ENCODE data around the gene OR2D2.

- TF ChIP-seq POLR2A (IDR thresholded peaks at IDR 0.05; ENCODE audit: low read length) (no peak), JUNB (IDR thresholded peaks at IDR 0.05) (no peak)
- TF ChIP-seq, protein P1, sequence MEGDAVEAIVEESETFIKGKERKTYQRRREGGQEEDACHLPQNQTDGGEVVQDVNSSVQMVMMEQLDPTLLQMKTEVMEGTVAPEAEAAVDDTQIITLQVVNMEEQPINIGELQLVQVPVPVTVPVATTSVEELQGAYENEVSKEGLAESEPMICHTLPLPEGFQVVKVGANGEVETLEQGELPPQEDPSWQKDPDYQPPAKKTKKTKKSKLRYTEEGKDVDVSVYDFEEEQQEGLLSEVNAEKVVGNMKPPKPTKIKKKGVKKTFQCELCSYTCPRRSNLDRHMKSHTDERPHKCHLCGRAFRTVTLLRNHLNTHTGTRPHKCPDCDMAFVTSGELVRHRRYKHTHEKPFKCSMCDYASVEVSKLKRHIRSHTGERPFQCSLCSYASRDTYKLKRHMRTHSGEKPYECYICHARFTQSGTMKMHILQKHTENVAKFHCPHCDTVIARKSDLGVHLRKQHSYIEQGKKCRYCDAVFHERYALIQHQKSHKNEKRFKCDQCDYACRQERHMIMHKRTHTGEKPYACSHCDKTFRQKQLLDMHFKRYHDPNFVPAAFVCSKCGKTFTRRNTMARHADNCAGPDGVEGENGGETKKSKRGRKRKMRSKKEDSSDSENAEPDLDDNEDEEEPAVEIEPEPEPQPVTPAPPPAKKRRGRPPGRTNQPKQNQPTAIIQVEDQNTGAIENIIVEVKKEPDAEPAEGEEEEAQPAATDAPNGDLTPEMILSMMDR (IDR thresholded peaks at IDR 0.05) = no peak
Measured at GRCh38 chr11:6911378-6911777, 19.1 kb upstream of the OR2D2 start.
